ENCODE measurements around the gene NAB2.

- TF ChIP-seq POLR2A (IDR thresholded peaks at IDR 0.05) (no peak), CTCF (IDR thresholded peaks at IDR 0.05) (no peak)
These were observed 18.7 kb downstream of the NAB2 start for GRCh38 chr12:57107456-57108155.

All from thyroid gland (tissue), 4 donors.